H1 (cell line): Measurements from ENCODE around the gene NFATC1. TPM values are rescaled to one million over a fixed set of nuclear protein-coding genes. Genes with fewer than 3 reads are reported as not detected.

ENCODE experiments used
- CTCF ChIA-PET: fragments of 300-600 bp; sonication (Branson Sonifier 250); formaldehyde crosslinking; loops from one replicate; lab custom pipeline; 2021; ENCODE audit not compliant: partially characterized antibody; lab: Charles Lee
- POLR2A ChIA-PET: fragments of 300-600 bp; sonication (Branson Sonifier 250); formaldehyde crosslinking; loops from one replicate; lab custom pipeline; 2021; ENCODE audit warnings: inconsistent platforms; ENCODE audit not compliant: partially characterized antibody; lab: Charles Lee
- DNase-seq, 2 experiments: peaks; one replicate each; pipeline versions ENCODE4 v3.0.0 to v3.0.0-alpha.2; 2010 to 2022; ENCODE audit warnings: low spot score in 2 of 2, low read depth in 1 of 2, mixed read lengths in 1 of 2
- FAIRE-seq: peaks from 2 replicates; lab custom pipeline; 2011; peaks lifted over from hg19 to GRCh38; lab: Jason Lieb, UNC
- H2AFZ ChIP-seq: 2 replicates; pipeline ENCODE4 v1.8.1; 2012; ENCODE audit warnings: low read length, inconsistent platforms
- H2AK5ac ChIP-seq: 2 replicates; pipeline ENCODE4 v1.6.1; 2013; ENCODE audit warnings: low read depth, low read length
- H2BK120ac ChIP-seq: replicated peaks from 2 replicates; pipeline ENCODE3; 2013; ENCODE audit warnings: low read depth, low read length, inconsistent platforms
- H2BK12ac ChIP-seq: 2 replicates; pipeline ENCODE4 v1.6.1; 2013; ENCODE audit warnings: low read depth, low read length
- H2BK15ac ChIP-seq: 2 replicates; pipeline ENCODE4 v1.6.1; 2013; ENCODE audit warnings: low read length
- H2BK20ac ChIP-seq: 2 replicates; pipeline ENCODE4 v1.6.1; 2013; ENCODE audit warnings: low read length
- H2BK5ac ChIP-seq: 2 replicates; pipeline ENCODE4 v1.6.1; 2013; ENCODE audit warnings: low read depth, low read length
- H3K14ac ChIP-seq: 2 replicates; pipeline ENCODE4 v1.6.1; 2013; ENCODE audit warnings: inconsistent platforms; ENCODE audit not compliant: insufficient read length
- H3K18ac ChIP-seq: 2 replicates; pipeline ENCODE4 v1.6.1; 2013; ENCODE audit warnings: low read length; ENCODE audit errors: extremely low read depth
- H3K23ac ChIP-seq: 2 replicates; pipeline ENCODE4 v1.6.1; 2013; ENCODE audit warnings: inconsistent platforms; ENCODE audit not compliant: insufficient read length
- H3K23me2 ChIP-seq: 2 replicates; pipeline ENCODE4 v1.6.1; 2013; ENCODE audit warnings: low read depth, low read length
- H3K27ac ChIP-seq: 2 replicates; pipeline ENCODE4 v1.6.1; 2011; ENCODE audit warnings: low read depth, low read length, inconsistent platforms
- H3K27me3 ChIP-seq, 4 experiments: replicated peaks in 1 of 4; 1 replicate in 1 of 4; 2 replicates in 3 of 4; pipeline versions ENCODE4 v1.6.1 to v1.8.1; 2011 to 2013; ENCODE audit warnings: low read length in 3 of 4, mild to moderate bottlenecking in 3 of 4, inconsistent platforms in 2 of 4, mixed read lengths in 2 of 4, moderate library complexity in 1 of 4; ENCODE audit not compliant: control insufficient read depth in 3 of 4, insufficient read depth in 3 of 4; ENCODE audit errors: extremely low read depth in 1 of 4
- H3K36me3 ChIP-seq, 4 experiments: 2 replicates each; pipeline versions ENCODE4 v1.6.1 to v1.8.1; 2011 to 2013; ENCODE audit warnings: mild to moderate bottlenecking in 4 of 4, low read length in 3 of 4, moderate library complexity in 2 of 4, control low read depth in 1 of 4, inconsistent platforms in 1 of 4; ENCODE audit not compliant: insufficient read depth in 4 of 4, control insufficient read depth in 2 of 4
- H3K4ac ChIP-seq: replicated peaks from 2 replicates; pipeline ENCODE3; 2013; ENCODE audit warnings: low read length, low read depth, mixed read lengths, inconsistent platforms; ENCODE audit not compliant: insufficient read length
- H3K4me1 ChIP-seq, 4 experiments: replicated peaks in 1 of 4; 1 replicate in 1 of 4; 2 replicates in 3 of 4; pipeline versions ENCODE4 v1.6.1 to v1.8.1; 2011 to 2013; ENCODE audit warnings: low read length in 3 of 4, inconsistent platforms in 2 of 4, mixed read lengths in 1 of 4; ENCODE audit not compliant: insufficient read depth in 4 of 4, control insufficient read depth in 3 of 4
- H3K4me2 ChIP-seq, 2 experiments: 2 replicates each; pipeline versions ENCODE4 v1.6.1 to v1.8.1; 2011 to 2013; ENCODE audit warnings: low read depth in 2 of 2, low read length in 2 of 2, control low read depth in 1 of 2, inconsistent platforms in 1 of 2, mild to moderate bottlenecking in 1 of 2; ENCODE audit not compliant: insufficient read depth in 1 of 2
- H3K4me3 ChIP-seq, 4 experiments: fragments of 200-600, 300-600 bp in 1 of 4; sonication (generic), shearing (Covaris generic), sonication (Bioruptor Twin) in 1 of 4; 2 replicates each; pipeline versions ENCODE4 v1.5.1 to v1.8.1; 2011 to 2016; ENCODE audit warnings: low read length in 4 of 4, low read depth in 3 of 4, control low read depth in 2 of 4, inconsistent platforms in 2 of 4, mild to moderate bottlenecking in 2 of 4, mixed read lengths in 1 of 4, moderate library complexity in 1 of 4; ENCODE audit not compliant: insufficient read depth in 2 of 4; ENCODE audit errors: extremely low read depth in 1 of 4
- H3K56ac ChIP-seq: replicated peaks from 2 replicates; pipeline ENCODE3; 2013; ENCODE audit warnings: low read depth, mild to moderate bottlenecking, mixed read lengths, low read length, inconsistent platforms; ENCODE audit not compliant: insufficient read length
- H3K79me1 ChIP-seq: 2 replicates; pipeline ENCODE4 v1.6.1; 2013; ENCODE audit warnings: low read depth, low read length, control low read depth
- H3K79me2 ChIP-seq, 2 experiments: 2 replicates each; pipeline versions ENCODE4 v1.6.1 to v1.8.1; 2012 to 2013; ENCODE audit warnings: low read length in 2 of 2, mild to moderate bottlenecking in 2 of 2, inconsistent platforms in 1 of 2; ENCODE audit not compliant: insufficient read depth in 2 of 2, control insufficient read depth in 1 of 2
- H3K9ac ChIP-seq, 4 experiments: replicated peaks in 1 of 4; 1 replicate in 1 of 4; 2 replicates in 3 of 4; pipeline versions ENCODE4 v1.6.1 to v1.8.1; 2011 to 2013; ENCODE audit warnings: low read depth in 3 of 4, low read length in 3 of 4, control low read depth in 2 of 4, mild to moderate bottlenecking in 2 of 4, moderate library complexity in 2 of 4, inconsistent platforms in 1 of 4; ENCODE audit errors: extremely low read depth in 1 of 4
- H3K9me3 ChIP-seq, 2 experiments: 2 replicates each; pipeline versions ENCODE4 v1.6.1 to v1.8.1; 2012 to 2013; ENCODE audit warnings: mild to moderate bottlenecking in 2 of 2, moderate library complexity in 2 of 2, control low read depth in 1 of 2, inconsistent platforms in 1 of 2, low read depth in 1 of 2, low read length in 1 of 2, mixed read lengths in 1 of 2; ENCODE audit not compliant: insufficient read depth in 2 of 2
- H4K20me1 ChIP-seq, 2 experiments: replicated peaks in 1 of 2; 2 replicates each; pipeline versions ENCODE3 to v1.8.1; 2011 to 2013; ENCODE audit warnings: inconsistent platforms in 2 of 2, low read length in 2 of 2, mild to moderate bottlenecking in 1 of 2; ENCODE audit not compliant: insufficient read depth in 2 of 2, control insufficient read depth in 1 of 2
- H4K5ac ChIP-seq: 2 replicates; pipeline ENCODE4 v1.6.1; 2013; ENCODE audit warnings: low read length, low read depth, mixed read lengths, inconsistent platforms; ENCODE audit not compliant: insufficient read length
- H4K8ac ChIP-seq: 2 replicates; pipeline ENCODE4 v1.8.0; 2013; ENCODE audit warnings: mild to moderate bottlenecking, moderate library complexity, low read length, inconsistent platforms; ENCODE audit not compliant: insufficient read depth; ENCODE audit errors: extremely low read depth
- H4K91ac ChIP-seq: replicated peaks from 2 replicates; pipeline ENCODE3; 2013; ENCODE audit warnings: low read length, mixed read lengths, inconsistent platforms; ENCODE audit not compliant: insufficient read length
- BACH1 ChIP-seq: IDR thresholded peaks from 2 replicates; pipeline ENCODE4 v1.6.1; 2012; ENCODE audit warnings: low read length, improper control_type of control experiment
- BCL11A ChIP-seq, 2 experiments: IDR thresholded peaks; one replicate each; pipeline ENCODE4 v1.6.1; 2011; ENCODE audit warnings: low read depth in 2 of 2, low read length in 2 of 2, mild to moderate bottlenecking in 2 of 2
- EZH2 ChIP-seq: fragments of 200-600 bp; sonication (generic); IDR thresholded peaks from 2 replicates; pipeline ENCODE4 v1.7.1; 2012; ENCODE audit warnings: low read depth, mild to moderate bottlenecking, moderate library complexity, low read length, inconsistent platforms; ENCODE audit not compliant: severe bottlenecking
- GTF2F1 ChIP-seq: IDR thresholded peaks from 2 replicates; pipeline ENCODE4 v1.6.1; 2012; ENCODE audit warnings: low read depth, low read length, improper control_type of control experiment, borderline replicate concordance
- KDM5A ChIP-seq: fragments of 200-600 bp; IDR thresholded peaks from 2 replicates; pipeline ENCODE4 v1.7.1; 2012; ENCODE audit warnings: mild to moderate bottlenecking, low read length, inconsistent platforms, mixed read lengths
- NRF1 ChIP-seq: IDR thresholded peaks from 2 replicates; pipeline ENCODE4 v1.6.1; 2011; ENCODE audit warnings: mild to moderate bottlenecking, low read depth, low read length, improper control_type of control experiment
- POLR2AphosphoS5 ChIP-seq: IDR thresholded peaks from 2 replicates; pipeline ENCODE4 v1.6.1; 2011; ENCODE audit warnings: low read depth, low read length
- RAD21 ChIP-seq, 2 experiments: IDR thresholded peaks in 1 of 2; conservative IDR thresholded peaks in 1 of 2; 2 replicates each; pipeline ENCODE4 v1.6.1; 2011; ENCODE audit warnings: low read depth in 2 of 2, low read length in 2 of 2, improper control_type of control experiment in 1 of 2, inconsistent platforms in 1 of 2, mild to moderate bottlenecking in 1 of 2, moderate library complexity in 1 of 2
- RXRA ChIP-seq: IDR thresholded peaks from 2 replicates; pipeline ENCODE4 v1.6.1; 2011; ENCODE audit warnings: low read depth, mild to moderate bottlenecking, low read length, moderate library complexity; ENCODE audit not compliant: insufficient read depth
- SP2 ChIP-seq: IDR thresholded peaks from 2 replicates; pipeline ENCODE4 v1.6.1; 2012; ENCODE audit warnings: mild to moderate bottlenecking, low read length, inconsistent platforms
- SUZ12 ChIP-seq: fragments of 200-600 bp; sonication (generic); IDR thresholded peaks from 2 replicates; pipeline ENCODE4 v1.6.1; 2012; ENCODE audit warnings: mild to moderate bottlenecking, inconsistent platforms, low read length, moderate library complexity, mixed read lengths
- TBP ChIP-seq: IDR thresholded peaks from 2 replicates; pipeline ENCODE4 v1.6.1; 2011; ENCODE audit warnings: low read depth, low read length, improper control_type of control experiment
- WGBS, 2 experiments: shearing (Covaris generic) in 1 of 2; methylation state at CpG; one replicate each; pipeline versions ENCODE4 v1.1.6 to v1.1.7; 2013 to 2015; ENCODE audit warnings: low lambda C conversion rate in 2 of 2, mixed read lengths in 2 of 2, inconsistent platforms in 1 of 2, low coverage in 1 of 2, missing lambda C conversion rate in 1 of 2; ENCODE audit not compliant: insufficient replicate concordance in 2 of 2, insufficient coverage in 1 of 2, insufficient read length in 1 of 2; ENCODE audit errors: extremely low coverage in 1 of 2, missing lambda C conversion rate in 1 of 2; 5-methylcytosine and 5-hydroxymethylcytosine counted together
- polyA plus RNA-seq, 7 experiments: library from polyadenylated mRNA; depleted of rRNA in 3 of 7; stranded (reverse) in 5 of 7; unstranded in 2 of 7; fragments of >200 nt in 5 of 7; fragments of 200-250 nt in 2 of 7; gene quantifications; 1 replicate in 5 of 7; 2 replicates in 1 of 7; 4 replicates in 1 of 7; pipeline versions ENCODE4 v1.2.1 to v1.2.3, GENCODE V29; 2011 to 2013; ENCODE audit warnings: missing spikeins in 2 of 7, mixed read lengths in 2 of 7
- total RNA-seq: library from RNA; stranded (reverse); fragmentation: NEBNext Ultra II Directional; extraction: Animal tissue kit (Norgen Biotek cat#: 25700); gene quantifications from 2 replicates; pipeline ENCODE4 v1.2.1, GENCODE V29; 2021
- TF ChIP-seq, protein P1 (sequence below): IDR thresholded peaks from 2 replicates; pipeline ENCODE4 v1.6.1; 2011; ENCODE audit warnings: low read depth, mild to moderate bottlenecking, low read length; ENCODE audit not compliant: insufficient read depth

NFATC1 gene
- total and polyA plus RNA-seq, 2 of the 8 experiments (the other 6 are each of a cell fraction or from before 2014, with no cell fraction given), result 2.0 to 6.6 TPM

DNA sequence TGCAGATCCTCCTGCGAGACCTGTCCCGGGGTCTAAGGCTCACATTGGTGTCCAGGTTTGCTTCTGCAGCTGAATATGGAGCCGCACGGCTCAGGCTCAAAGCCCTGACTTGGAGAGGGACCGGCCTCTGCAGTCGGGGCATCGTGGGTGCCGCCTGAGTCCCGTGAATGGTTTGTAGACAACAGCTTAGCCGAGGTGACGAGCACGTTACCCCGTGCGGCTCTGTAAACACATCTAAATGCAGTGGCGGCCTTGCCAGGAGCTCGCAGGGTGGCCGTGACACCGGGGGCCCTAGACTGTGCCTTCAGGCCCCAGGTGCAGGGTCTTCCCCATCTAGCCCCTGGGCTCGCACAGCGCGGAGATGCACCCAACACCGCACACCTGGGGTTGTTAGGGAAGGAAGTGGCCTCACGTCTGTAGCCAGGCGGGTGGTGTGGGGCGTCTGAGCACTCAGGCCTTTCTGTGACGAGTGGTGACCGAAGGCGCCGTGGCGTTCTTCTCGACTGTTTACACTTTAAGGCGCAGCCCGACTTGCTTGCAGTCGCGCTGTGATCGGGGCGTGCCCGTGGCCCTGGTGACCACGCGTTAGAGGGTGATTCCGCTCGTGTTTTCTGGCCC lies 91.6 kb downstream of the NFATC1 start:
- Histone ChIP-seq H3K36me3 (no peaks in the 10 kb centered on the region), H2AK5ac (no peak overlapping the region), H2AFZ (no peak overlapping the region), H3K4me1 (no peaks in the 10 kb centered on the region), H3K14ac (no peak overlapping the region), H3K23ac (no peak overlapping the region), H3K27ac (no peak overlapping the region), H4K8ac (no peak overlapping the region), H4K20me1 (peaks cover 0 to 1% of the 10 kb centered on the region in 2 experiments), H2BK20ac (no peak overlapping the region), H3K79me1 (no peaks in the 10 kb centered on the region), H4K91ac (no peak overlapping the region), H4K5ac (no peak overlapping the region), H2BK5ac (no peak overlapping the region), H3K18ac (no peak overlapping the region), H2BK120ac (no peak overlapping the region), H2BK15ac (no peak overlapping the region), H3K9me3 (no peaks in the 10 kb centered on the region), H3K4ac (no peak overlapping the region), H3K23me2 (no peaks in the 10 kb centered on the region), H3K9ac (no peak overlapping the region), H3K4me2 (no peak overlapping the region), H3K27me3 (no peaks in the 10 kb centered on the region), H2BK12ac (no peak overlapping the region), H3K4me3 (no peak overlapping the region), H3K56ac (no peak overlapping the region), H3K79me2 (no peaks in the 10 kb centered on the region)
- ChIA-PET CTCF (interaction anchor here (1.0 to 1.5 kb wide), 4 partner anchors 8 to 45 kb away, joined by 3 read pairs; no protein-coding TSS in a partner anchor), POLR2A (interaction anchor here (0.6 to 0.7 kb wide), 2 partner anchors 93 to 257 kb away, joined by 3 read pairs; no protein-coding TSS in a partner anchor)
- FAIRE-seq (no peak), DNase-seq (no peak)
- TF ChIP-seq KDM5A, result no peak
- TF ChIP-seq POLR2AphosphoS5, result no peak
- TF ChIP-seq BCL11A (IDR thresholded peaks at IDR 0.05; ENCODE audit: low read depth in 2 of 2, low read length in 2 of 2), result no peak
- no peak for TF ChIP-seq SUZ12
- TF ChIP-seq RAD21 (IDR thresholded peaks at IDR 0.05 in 1 of 2, conservative IDR thresholded peaks at IDR 0.05 in 1 of 2; ENCODE audit: low read depth in 2 of 2, low read length in 2 of 2), result no peak
- TF ChIP-seq EZH2, result no peak
- no peak for TF ChIP-seq TBP
- TF ChIP-seq SP2, result no peak
- no peak for TF ChIP-seq BACH1
- TF ChIP-seq, protein P1, sequence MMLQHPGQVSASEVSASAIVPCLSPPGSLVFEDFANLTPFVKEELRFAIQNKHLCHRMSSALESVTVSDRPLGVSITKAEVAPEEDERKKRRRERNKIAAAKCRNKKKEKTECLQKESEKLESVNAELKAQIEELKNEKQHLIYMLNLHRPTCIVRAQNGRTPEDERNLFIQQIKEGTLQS, result no peak
- no peak for TF ChIP-seq RXRA
- TF ChIP-seq NRF1, result no peak
- no peak for TF ChIP-seq GTF2F1
- 96% methylated on average over 42 of the region's 42 CpGs; no CpG with 5 or more reads in 1 of the 2 experiments for WGBS, 2 experiments
